Retina (tissue), 1 donor: ENCODE measurements around the gene RTP5.

Experiments
- DNase-seq: peaks from one replicate; pipeline ENCODE4 v3.0.0-alpha.2; 2016

RTP5 gene

GRCh38 chr2:241890524-241891235, 21.2 kb downstream of the RTP5 start:
- DNase-seq, result no peak

GRCh38 chr2:241891315-241891987, 21.9 kb downstream of the RTP5 start:
- no peak for DNase-seq

GRCh38 chr2:241891988-241892298, 22.4 kb downstream of the RTP5 start:
- DNase-seq, result peak; percentile 21

- peak; percentile 48 for DNase-seq
These were observed 23.0 kb downstream of the RTP5 start for GRCh38 chr2:241892299-241893137.

- DNase-seq, result no peak
These were observed 23.7 kb downstream of the RTP5 start for GRCh38 chr2:241893265-241893664.

GRCh38 chr2:241894056-241894641, 24.6 kb downstream of the RTP5 start:
- no peak for DNase-seq

- peak; percentile 31 for DNase-seq
These were observed 25.3 kb downstream of the RTP5 start for GRCh38 chr2:241894681-241895426.

- no peak for DNase-seq
These were observed 25.8 kb downstream of the RTP5 start for GRCh38 chr2:241895427-241895711.

GRCh38 chr2:241895712-241896641, 26.4 kb downstream of the RTP5 start:
- DNase-seq, result peak; percentile 55

GRCh38 chr2:241896746-241897201, 27.2 kb downstream of the RTP5 start:
- no peak for DNase-seq

GRCh38 chr2:241897231-241897916, 27.8 kb downstream of the RTP5 start:
- DNase-seq, result no peak

- DNase-seq, result no peak
These were observed 29.1 kb downstream of the RTP5 start for GRCh38 chr2:241898463-241899270.

GRCh38 chr2:241900251-241901017, 30.9 kb downstream of the RTP5 start:
- DNase-seq, result no peak

GRCh38 chr2:241901018-241901380, 31.5 kb downstream of the RTP5 start:
- no peak for DNase-seq

GRCh38 chr2:241901500-241902351, 32.2 kb downstream of the RTP5 start:
- DNase-seq, result peak; percentile 72

- peak; percentile 56 for DNase-seq
These were observed 32.9 kb downstream of the RTP5 start for GRCh38 chr2:241902357-241902991.

- DNase-seq, result peak; percentile 51
These were observed 33.8 kb downstream of the RTP5 start for GRCh38 chr2:241903121-241904010.
